ENCODE measurements around the gene HS6ST2. TPM values are rescaled to one million over a fixed set of nuclear protein-coding genes. Genes with fewer than 3 reads are reported as not detected.

Gene HS6ST2
- total RNA-seq, 1 donor from 2014 or later: 23.4 TPM

GRCh38 chrX:132677233-132677716, 281.2 kb downstream of the HS6ST2 start:
- DNase-seq (ENCODE audit: low spot score): no peak

- no peak for DNase-seq (ENCODE audit: low spot score)
These were observed 281.8 kb downstream of the HS6ST2 start for GRCh38 chrX:132676561-132677186.

GRCh38 chrX:132676102-132676501, 282.3 kb downstream of the HS6ST2 start:
- no peak for DNase-seq (ENCODE audit: low spot score)

- DNase-seq (ENCODE audit: low spot score): peak; percentile 48
These were observed 285.1 kb downstream of the HS6ST2 start for GRCh38 chrX:132673331-132673730.

GRCh38 chrX:132671229-132671641, 287.2 kb downstream of the HS6ST2 start:
- no peak for DNase-seq (ENCODE audit: low spot score)

GRCh38 chrX:132669142-132669541, 289.3 kb downstream of the HS6ST2 start:
- no peak for DNase-seq (ENCODE audit: low spot score)

- no peak for DNase-seq (ENCODE audit: low spot score)
These were observed 290.3 kb downstream of the HS6ST2 start for GRCh38 chrX:132668178-132668577.

- no peak for DNase-seq (ENCODE audit: low spot score)
These were observed 292.8 kb downstream of the HS6ST2 start for GRCh38 chrX:132665676-132666075.

- no peak for DNase-seq (ENCODE audit: low spot score)
These were observed 294.2 kb downstream of the HS6ST2 start for GRCh38 chrX:132664273-132664672.

GRCh38 chrX:132662844-132663243, 295.6 kb downstream of the HS6ST2 start:
- DNase-seq (ENCODE audit: low spot score): no peak

GRCh38 chrX:132657876-132658275, 300.6 kb downstream of the HS6ST2 start:
- DNase-seq (ENCODE audit: low spot score): no peak

GRCh38 chrX:132652871-132653270, 305.6 kb downstream of the HS6ST2 start:
- no peak for DNase-seq (ENCODE audit: low spot score)

GRCh38 chrX:132651421-132652086, 306.9 kb downstream of the HS6ST2 start:
- DNase-seq (ENCODE audit: low spot score): peak; percentile 56

GRCh38 chrX:132648895-132649294, 309.5 kb downstream of the HS6ST2 start:
- DNase-seq (ENCODE audit: low spot score): no peak

- DNase-seq (ENCODE audit: low spot score): no peak
These were observed 319.0 kb downstream of the HS6ST2 start for GRCh38 chrX:132639446-132639845.

GRCh38 chrX:132638313-132638712, 320.1 kb downstream of the HS6ST2 start:
- DNase-seq (ENCODE audit: low spot score): no peak

GRCh38 chrX:132636080-132636479, 322.3 kb downstream of the HS6ST2 start:
- DNase-seq (ENCODE audit: low spot score): no peak

GRCh38 chrX:132634521-132634920, 323.9 kb downstream of the HS6ST2 start:
- DNase-seq (ENCODE audit: low spot score): no peak

GRCh38 chrX:132631579-132632232, 326.7 kb downstream of the HS6ST2 start:
- peak; percentile 33 for DNase-seq (ENCODE audit: low spot score)

GRCh38 chrX:132624466-132624865, 334.0 kb downstream of the HS6ST2 start:
- DNase-seq (ENCODE audit: low spot score): no peak

- no peak for DNase-seq (ENCODE audit: low spot score)
These were observed 334.5 kb downstream of the HS6ST2 start for GRCh38 chrX:132623942-132624341.

- no peak for DNase-seq (ENCODE audit: low spot score)
These were observed 335.1 kb downstream of the HS6ST2 start for GRCh38 chrX:132623300-132623699.

GRCh38 chrX:132622130-132622529, 336.3 kb downstream of the HS6ST2 start:
- peak; percentile 25 for DNase-seq (ENCODE audit: low spot score)
